ES-I3 (cell line): ENCODE data around the gene CHST9.

ENCODE experiments used
- H3K36me3 ChIP-seq: 2 replicates; pipeline ENCODE4 v1.6.1; 2013; ENCODE audit warnings: mild to moderate bottlenecking, low read length, control low read depth, moderate library complexity; ENCODE audit not compliant: insufficient read depth
- H3K4me1 ChIP-seq: 2 replicates; pipeline ENCODE4 v1.6.1; 2013; ENCODE audit warnings: mild to moderate bottlenecking, control low read depth, low read length; ENCODE audit not compliant: insufficient read depth
- H3K9ac ChIP-seq: 2 replicates; pipeline ENCODE4 v1.6.1; 2013; ENCODE audit warnings: low read depth, mild to moderate bottlenecking, low read length, moderate library complexity
- H3K9me3 ChIP-seq: 2 replicates; pipeline ENCODE4 v1.6.1; 2013; ENCODE audit warnings: mild to moderate bottlenecking, low read length, moderate library complexity; ENCODE audit not compliant: control insufficient read depth, insufficient read depth

The CHST9 gene

DNA sequence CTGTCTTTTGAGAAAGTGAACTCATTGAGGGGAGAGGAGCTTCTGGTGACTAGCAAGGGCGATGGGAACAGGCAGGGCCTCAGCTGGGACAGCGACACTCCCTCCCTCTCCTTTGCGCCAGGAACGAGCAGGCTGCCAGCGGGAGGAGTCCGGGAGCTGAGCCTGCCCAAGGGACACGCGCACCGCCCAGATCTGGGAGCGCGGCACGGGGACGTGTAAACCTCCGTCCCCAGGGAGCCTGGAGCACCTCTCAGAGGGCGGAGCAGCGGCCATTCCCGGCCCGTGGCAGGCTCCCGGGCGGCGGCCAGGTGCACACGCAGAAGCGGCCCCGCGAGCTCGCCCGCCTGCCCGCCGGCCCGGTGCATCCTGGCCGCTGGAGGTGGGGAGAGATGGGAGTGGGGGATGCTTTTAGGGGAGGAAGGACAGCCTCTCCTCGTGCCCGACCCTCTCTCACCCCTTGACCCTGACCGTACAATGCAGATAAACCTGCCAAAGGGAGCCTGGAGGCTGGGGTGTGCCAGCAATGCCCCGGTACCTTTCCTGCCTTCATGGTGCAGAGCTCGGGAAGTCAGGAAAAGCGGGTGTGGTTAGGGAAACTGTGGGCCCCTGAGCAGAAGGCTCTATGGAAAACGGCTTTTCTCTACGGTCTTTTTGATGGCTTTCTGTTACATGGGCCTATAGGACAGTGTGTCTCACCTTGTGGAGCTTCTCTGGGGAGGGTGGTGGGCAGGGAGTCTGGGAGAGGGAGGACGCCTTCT lies 321.8 kb downstream of the CHST9 start:
- Histone ChIP-seq H3K4me1 (peaks cover 4% of the 10 kb centered on the region), H3K36me3 (no peaks in the 10 kb centered on the region), H3K9ac (peak overlapping the region; percentile 50; the same call in 1 of the 2 replicates), H3K9me3 (no peaks in the 10 kb centered on the region)

DNA sequence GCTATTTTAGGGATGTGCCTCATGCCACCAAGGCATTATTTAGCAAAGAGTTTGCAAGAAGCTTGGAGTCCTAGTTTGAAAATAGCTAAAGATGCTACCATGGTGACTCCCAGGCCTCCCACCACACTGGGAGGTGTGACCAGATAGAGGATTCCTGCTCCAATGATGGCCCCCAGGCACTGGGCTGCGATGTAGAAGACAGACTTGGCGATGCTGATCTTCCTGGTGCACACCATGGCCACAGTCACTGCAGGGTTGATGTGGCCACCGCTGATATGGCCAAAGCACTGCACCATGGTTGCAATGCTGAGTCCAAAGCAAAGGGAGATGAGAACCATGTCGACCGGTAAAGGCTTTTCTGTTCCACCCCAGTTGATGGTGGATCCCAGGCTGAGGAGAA lies 323.0 kb downstream of the CHST9 start:
- H3K9ac ChIP-seq, result no peak overlapping the region
- H3K4me1 ChIP-seq, result peaks cover 4% of the 10 kb centered on the region
- H3K9me3 ChIP-seq, result no peaks in the 10 kb centered on the region
- H3K36me3 ChIP-seq, result no peaks in the 10 kb centered on the region
